ENCODE measurements around the gene CCNE1. TPM values are rescaled to one million over a fixed set of nuclear protein-coding genes. Genes with fewer than 3 reads are reported as not detected.

The CCNE1 gene
- total RNA-seq, 2 donors from 2014 or later = 33.3 to 34.9 TPM

DNA sequence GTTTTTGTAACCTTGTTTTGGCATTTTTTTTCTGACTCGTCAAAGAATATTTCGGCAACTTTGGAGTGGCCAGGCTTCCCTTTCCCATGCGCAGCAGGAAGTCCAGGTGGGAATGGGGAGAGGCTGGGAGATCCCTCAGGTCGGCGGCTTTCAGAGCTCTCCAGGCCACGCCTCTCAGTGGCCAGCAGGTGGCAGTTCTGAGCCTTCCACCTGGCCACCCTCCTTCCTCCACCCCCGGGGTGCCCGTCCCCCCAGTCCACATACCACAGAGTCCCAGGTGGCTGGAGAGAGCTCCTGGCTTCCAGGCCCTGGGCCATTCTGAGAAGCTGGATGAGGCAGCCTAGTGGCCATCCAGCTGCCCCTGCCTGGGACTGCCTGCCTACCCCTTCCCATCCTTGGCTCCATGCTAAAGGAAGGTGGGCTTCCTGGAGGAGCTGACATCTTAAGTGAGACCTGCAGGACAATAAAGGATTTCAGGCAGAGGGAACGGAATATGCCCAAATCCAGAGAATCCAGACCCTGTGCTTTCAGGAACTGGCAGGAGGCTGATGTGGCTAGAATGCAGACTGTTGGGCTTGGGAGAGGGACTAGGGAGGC lies 46.3 kb downstream of the CCNE1 start:
- Histone ChIP-seq H3K9ac (ENCODE audit: extremely low read depth, low read length, poor library complexity, severe bottlenecking) (no peak overlapping the region), H3K27ac (ENCODE audit: low read depth, low read length) (no peak overlapping the region), H3K4me3 (ENCODE audit: low read length) (no peak overlapping the region), H3K27me3 (ENCODE audit: control insufficient read depth, insufficient read depth, low read length, poor library complexity, severe bottlenecking) (peaks cover 3% of the 10 kb centered on the region), H3K36me3 (ENCODE audit: control insufficient read depth, insufficient read depth, low read length) (no peaks in the 10 kb centered on the region), H3K9me3 (ENCODE audit: control insufficient read depth, low read length) (no peaks in the 10 kb centered on the region), H3K4me1 (ENCODE audit: control insufficient read depth, insufficient read depth, low read length) (peaks cover 5% of the 10 kb centered on the region)
- H3K4me1 Mint-ChIP-seq = peaks cover 20% of the 10 kb centered on the region
- no peak overlapping the region for H3K4me3 Mint-ChIP-seq
- peaks cover 9% of the 10 kb centered on the region for H3K27me3 Mint-ChIP-seq (ENCODE audit: insufficient read depth)
- H3K9me3 Mint-ChIP-seq = no peaks in the 10 kb centered on the region
- TF ChIP-seq, protein P1, sequence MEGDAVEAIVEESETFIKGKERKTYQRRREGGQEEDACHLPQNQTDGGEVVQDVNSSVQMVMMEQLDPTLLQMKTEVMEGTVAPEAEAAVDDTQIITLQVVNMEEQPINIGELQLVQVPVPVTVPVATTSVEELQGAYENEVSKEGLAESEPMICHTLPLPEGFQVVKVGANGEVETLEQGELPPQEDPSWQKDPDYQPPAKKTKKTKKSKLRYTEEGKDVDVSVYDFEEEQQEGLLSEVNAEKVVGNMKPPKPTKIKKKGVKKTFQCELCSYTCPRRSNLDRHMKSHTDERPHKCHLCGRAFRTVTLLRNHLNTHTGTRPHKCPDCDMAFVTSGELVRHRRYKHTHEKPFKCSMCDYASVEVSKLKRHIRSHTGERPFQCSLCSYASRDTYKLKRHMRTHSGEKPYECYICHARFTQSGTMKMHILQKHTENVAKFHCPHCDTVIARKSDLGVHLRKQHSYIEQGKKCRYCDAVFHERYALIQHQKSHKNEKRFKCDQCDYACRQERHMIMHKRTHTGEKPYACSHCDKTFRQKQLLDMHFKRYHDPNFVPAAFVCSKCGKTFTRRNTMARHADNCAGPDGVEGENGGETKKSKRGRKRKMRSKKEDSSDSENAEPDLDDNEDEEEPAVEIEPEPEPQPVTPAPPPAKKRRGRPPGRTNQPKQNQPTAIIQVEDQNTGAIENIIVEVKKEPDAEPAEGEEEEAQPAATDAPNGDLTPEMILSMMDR (conservative IDR thresholded peaks at IDR 0.05) = peak; percentile 91
- 37 to 55% methylated on average over 5 to 9 of the region's 9 CpGs for WGBS, 2 experiments (ENCODE audit: insufficient coverage in 1 of 2, insufficient read length in 1 of 2)
- H3K36me3 Mint-ChIP-seq (ENCODE audit: low read depth) = no peaks in the 10 kb centered on the region
- H3K27ac Mint-ChIP-seq = peak overlapping the region; percentile 55
- peak; percentile 90 for DNase-seq

DNA sequence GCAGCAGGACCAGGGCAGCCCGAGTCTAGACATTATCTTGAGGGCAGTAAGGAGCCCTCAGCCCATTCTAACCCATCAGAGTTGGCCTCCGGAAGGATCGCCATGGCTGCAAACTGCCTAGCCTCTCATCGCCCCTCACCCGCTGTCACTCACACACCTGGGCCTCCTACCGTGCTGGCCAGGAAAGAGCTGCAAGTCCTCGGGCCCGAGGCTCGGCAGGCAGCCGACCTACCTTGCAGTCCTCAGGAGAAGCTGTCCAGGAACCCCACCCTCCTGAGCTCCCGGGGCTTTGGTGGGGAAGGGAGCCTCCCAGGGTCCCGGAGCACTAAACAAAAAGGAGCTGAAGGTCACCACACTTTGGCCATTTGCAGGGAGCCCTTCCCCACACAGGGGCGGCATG lies 46.8 kb downstream of the CCNE1 start:
- TF ChIP-seq, protein P1 (conservative IDR thresholded peaks at IDR 0.05) = no peak
- peaks cover 5% of the 10 kb centered on the region for H3K4me1 ChIP-seq (ENCODE audit: control insufficient read depth, insufficient read depth, low read length)
- H3K9me3 ChIP-seq (ENCODE audit: control insufficient read depth, low read length) = no peaks in the 10 kb centered on the region
- Mint-ChIP-seq H3K4me3 (no peak overlapping the region), H3K36me3 (ENCODE audit: low read depth) (no peaks in the 10 kb centered on the region), H3K9me3 (no peaks in the 10 kb centered on the region), H3K27ac (peak overlapping the region; percentile 55), H3K4me1 (peaks cover 20% of the 10 kb centered on the region), H3K27me3 (ENCODE audit: insufficient read depth) (peaks cover 10% of the 10 kb centered on the region)
- DNase-seq = peak; percentile 71
- peaks cover 3% of the 10 kb centered on the region for H3K27me3 ChIP-seq (ENCODE audit: control insufficient read depth, insufficient read depth, low read length, poor library complexity, severe bottlenecking)
- 61 to 70% methylated on average over 6 to 13 of the region's 13 CpGs for WGBS, 2 experiments (ENCODE audit: insufficient coverage in 1 of 2, insufficient read length in 1 of 2)
- no peak overlapping the region for H3K27ac ChIP-seq (ENCODE audit: low read depth, low read length)
- H3K36me3 ChIP-seq (ENCODE audit: control insufficient read depth, insufficient read depth, low read length) = no peaks in the 10 kb centered on the region
- no peak overlapping the region for H3K9ac ChIP-seq (ENCODE audit: extremely low read depth, low read length, poor library complexity, severe bottlenecking)
- H3K4me3 ChIP-seq (ENCODE audit: low read length) = no peak overlapping the region

DNA sequence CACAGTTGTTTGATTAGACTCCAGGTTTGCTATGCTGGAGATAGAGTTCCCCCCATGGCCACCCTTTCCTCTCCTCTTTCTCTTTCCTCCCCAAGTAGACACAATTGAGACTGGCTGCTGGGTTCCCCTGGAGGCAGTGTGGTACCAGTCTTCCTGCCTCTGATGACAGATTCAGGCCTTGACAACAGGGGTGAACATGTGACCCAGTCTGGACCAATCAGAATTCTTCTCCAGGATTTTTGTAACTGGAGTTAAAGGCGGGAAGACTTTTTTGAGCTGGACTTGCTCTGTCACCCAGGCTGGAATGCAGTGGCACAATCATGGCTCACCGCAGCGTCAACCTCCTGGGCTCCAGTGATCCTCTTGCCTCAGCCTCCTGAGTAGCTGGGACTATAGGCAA lies 48.7 kb downstream of the CCNE1 start:
- no peak overlapping the region for H3K27ac ChIP-seq (ENCODE audit: low read depth, low read length)
- 80 to 86% methylated on average over 1 to 3 of the region's 3 CpGs for WGBS, 2 experiments (ENCODE audit: insufficient coverage in 1 of 2, insufficient read length in 1 of 2)
- no peaks in the 10 kb centered on the region for H3K36me3 Mint-ChIP-seq (ENCODE audit: low read depth)
- H3K27me3 ChIP-seq (ENCODE audit: control insufficient read depth, insufficient read depth, low read length, poor library complexity, severe bottlenecking) = peaks cover 3% of the 10 kb centered on the region
- H3K27me3 Mint-ChIP-seq (ENCODE audit: insufficient read depth) = peaks cover 13% of the 10 kb centered on the region
- no peak overlapping the region for H3K9ac ChIP-seq (ENCODE audit: extremely low read depth, low read length, poor library complexity, severe bottlenecking)
- TF ChIP-seq, protein P1 (conservative IDR thresholded peaks at IDR 0.05) = no peak
- H3K4me3 Mint-ChIP-seq = no peak overlapping the region
- no peak overlapping the region for H3K4me3 ChIP-seq (ENCODE audit: low read length)
- peak; percentile 67 for DNase-seq
- no peaks in the 10 kb centered on the region for H3K36me3 ChIP-seq (ENCODE audit: control insufficient read depth, insufficient read depth, low read length)
- H3K9me3 Mint-ChIP-seq = no peaks in the 10 kb centered on the region
- no peaks in the 10 kb centered on the region for H3K9me3 ChIP-seq (ENCODE audit: control insufficient read depth, low read length)
- peaks cover 5% of the 10 kb centered on the region for H3K4me1 ChIP-seq (ENCODE audit: control insufficient read depth, insufficient read depth, low read length)
- no peak overlapping the region for H3K27ac Mint-ChIP-seq
- peaks cover 17% of the 10 kb centered on the region for H3K4me1 Mint-ChIP-seq

Data from endodermal cell (in vitro differentiated cells).